NCI-H146 treated with DMSO at 0.1 percent for 48 hours (cell line): ENCODE measurements around the gene REXO4.

Experiments used
- DNase-seq: peaks from one replicate; lab custom pipeline; 2025; ENCODE audit not compliant: unreplicated experiment; lab: John Stamatoyannopoulos, UW

The REXO4 gene

GRCh38 chr9:133369933-133370332, 47.9 kb downstream of the REXO4 start:
- DNase-seq, result no peak

- no peak for DNase-seq
Observed at GRCh38 chr9:133369422-133369821, 48.4 kb downstream of the REXO4 start.

- peak; percentile 70 for DNase-seq
Observed at GRCh38 chr9:133368249-133368881, 49.4 kb downstream of the REXO4 start.

GRCh38 chr9:133367778-133368177, 50.0 kb downstream of the REXO4 start:
- no peak for DNase-seq

GRCh38 chr9:133367221-133367620, 50.6 kb downstream of the REXO4 start:
- no peak for DNase-seq

GRCh38 chr9:133366435-133366834, 51.4 kb downstream of the REXO4 start:
- no peak for DNase-seq

GRCh38 chr9:133362359-133363044, 55.3 kb downstream of the REXO4 start:
- DNase-seq, result no peak

GRCh38 chr9:133361507-133362092, 56.2 kb downstream of the REXO4 start:
- DNase-seq, result no peak

GRCh38 chr9:133360400-133361393, 57.1 kb downstream of the REXO4 start:
- no peak for DNase-seq

- no peak for DNase-seq
Observed at GRCh38 chr9:133359399-133360175, 58.2 kb downstream of the REXO4 start.

- DNase-seq, result no peak
Observed at GRCh38 chr9:133357656-133358055, 60.2 kb downstream of the REXO4 start.

- DNase-seq, result peak; percentile 12
Observed at GRCh38 chr9:133356391-133357091, 61.3 kb downstream of the REXO4 start, which contains the start of the genes SURF1 and SURF2. Gene SURF1 (minus strand): TSS chr9:133356487. CDS start chr9:133356453, 34 bp downstream. Gene SURF2 (plus strand): TSS chr9:133356550. CDS start chr9:133356593, 43 bp downstream.
